Astrocyte of the spinal cord (primary cell): Measurements from ENCODE around the gene SLITRK3.
"Not testable (repeated sequence)": the region's sequence is repeated elsewhere in the genome, so short reads cannot be mapped to it uniquely, and the experiment has no call there.

ENCODE experiments used
- DNase-seq: peaks from one replicate; pipeline ENCODE4 v3.0.0; 2011; ENCODE audit warnings: low read depth, low spot score
- H3K4me3 ChIP-seq: 2 replicates; pipeline ENCODE4 v1.5.1; 2011; ENCODE audit warnings: low read depth, mild to moderate bottlenecking, low read length, moderate library complexity
- in situ Hi-C: cut with HindIII; loops from 2 replicates; pipeline ENCODE4 v1.10.0; 2017; ENCODE audit warnings: low sequenced_read_pairs
- TF ChIP-seq, protein P1 (sequence below): IDR thresholded peaks from 2 replicates; pipeline ENCODE4 v1.5.1; 2012; ENCODE audit warnings: low read depth, mild to moderate bottlenecking, low read length, inconsistent platforms

Gene SLITRK3

GRCh38 chr3:165144271-165144670, 51.9 kb downstream of the SLITRK3 start:
- no peak overlapping the region for H3K4me3 ChIP-seq
- DNase-seq = no peak
- TF ChIP-seq, protein P1, sequence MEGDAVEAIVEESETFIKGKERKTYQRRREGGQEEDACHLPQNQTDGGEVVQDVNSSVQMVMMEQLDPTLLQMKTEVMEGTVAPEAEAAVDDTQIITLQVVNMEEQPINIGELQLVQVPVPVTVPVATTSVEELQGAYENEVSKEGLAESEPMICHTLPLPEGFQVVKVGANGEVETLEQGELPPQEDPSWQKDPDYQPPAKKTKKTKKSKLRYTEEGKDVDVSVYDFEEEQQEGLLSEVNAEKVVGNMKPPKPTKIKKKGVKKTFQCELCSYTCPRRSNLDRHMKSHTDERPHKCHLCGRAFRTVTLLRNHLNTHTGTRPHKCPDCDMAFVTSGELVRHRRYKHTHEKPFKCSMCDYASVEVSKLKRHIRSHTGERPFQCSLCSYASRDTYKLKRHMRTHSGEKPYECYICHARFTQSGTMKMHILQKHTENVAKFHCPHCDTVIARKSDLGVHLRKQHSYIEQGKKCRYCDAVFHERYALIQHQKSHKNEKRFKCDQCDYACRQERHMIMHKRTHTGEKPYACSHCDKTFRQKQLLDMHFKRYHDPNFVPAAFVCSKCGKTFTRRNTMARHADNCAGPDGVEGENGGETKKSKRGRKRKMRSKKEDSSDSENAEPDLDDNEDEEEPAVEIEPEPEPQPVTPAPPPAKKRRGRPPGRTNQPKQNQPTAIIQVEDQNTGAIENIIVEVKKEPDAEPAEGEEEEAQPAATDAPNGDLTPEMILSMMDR = no peak
- in situ Hi-C loops = no loop called here

GRCh38 chr3:165139918-165140317, 56.3 kb downstream of the SLITRK3 start:
- in situ Hi-C loops, H3K4me3 ChIP-seq, DNase-seq: not testable (repeated sequence)
